Progenitor cell of endocrine pancreas (in vitro differentiated cells): ENCODE data around the gene IGSF11. TPM values are rescaled to one million over a fixed set of nuclear protein-coding genes. Genes with fewer than 3 reads are reported as not detected.

Experiments
- DNase-seq: peaks from one replicate; pipeline ENCODE4 v3.0.0; 2021; ENCODE audit warnings: low spot score; ENCODE audit not compliant: unreplicated experiment
- H3K27ac Mint-ChIP-seq: 2 replicates; pipeline ENCODE4 v1.8.0; 2021; ENCODE audit warnings: mild to moderate bottlenecking, moderate library complexity, mixed read lengths
- H3K27me3 Mint-ChIP-seq: 2 replicates; pipeline ENCODE4 v1.8.0; 2021; ENCODE audit warnings: mixed read lengths
- H3K36me3 Mint-ChIP-seq: 2 replicates; pipeline ENCODE4 v1.8.0; 2022; ENCODE audit warnings: mixed read lengths; ENCODE audit not compliant: insufficient read depth
- H3K4me1 Mint-ChIP-seq: 2 replicates; pipeline ENCODE4 v1.8.0; 2021; ENCODE audit warnings: low read depth, mixed read lengths
- H3K4me3 Mint-ChIP-seq: 2 replicates; pipeline ENCODE4 v1.8.0; 2021; ENCODE audit warnings: low read depth, mild to moderate bottlenecking, moderate library complexity, mixed read lengths
- H3K9me3 Mint-ChIP-seq: 2 replicates; pipeline ENCODE4 v1.8.0; 2021; ENCODE audit warnings: low read depth, mixed read lengths
- CTCF ChIP-seq: fragments of 200-600 bp; sonication (generic); IDR thresholded peaks from one replicate; pipeline ENCODE4 v1.5.0; 2021; ENCODE audit warnings: antibody characterized with exemption, mild to moderate bottlenecking; ENCODE audit not compliant: unreplicated experiment
- total RNA-seq: library from RNA; stranded (reverse); gene quantifications from 2 replicates; pipeline ENCODE4 v1.2.1, GENCODE V29; 2021

The IGSF11 gene
- total RNA-seq, 1 donor from 2014 or later, result 2.2 TPM

- DNase-seq, result no peak
- no peak overlapping the region for H3K4me3 Mint-ChIP-seq
- no peaks in the 10 kb centered on the region for H3K4me1 Mint-ChIP-seq
- TF ChIP-seq CTCF, result no peak
- no peaks in the 10 kb centered on the region for H3K27me3 Mint-ChIP-seq
- H3K36me3 Mint-ChIP-seq, result no peaks in the 10 kb centered on the region
- no peaks in the 10 kb centered on the region for H3K9me3 Mint-ChIP-seq
- H3K27ac Mint-ChIP-seq, result no peak overlapping the region
Measured at GRCh38 chr3:118974356-118975097, 60.1 kb downstream of the IGSF11 start.

GRCh38 chr3:118973050-118973449 lies 61.6 kb downstream of the IGSF11 start:
- Mint-ChIP-seq H3K36me3 (no peaks in the 10 kb centered on the region), H3K9me3 (no peaks in the 10 kb centered on the region), H3K27me3 (no peaks in the 10 kb centered on the region), H3K4me3 (no peak overlapping the region), H3K4me1 (no peaks in the 10 kb centered on the region), H3K27ac (no peak overlapping the region)
- DNase-seq, result no peak
- no peak for TF ChIP-seq CTCF

- Mint-ChIP-seq H3K4me3 (no peak overlapping the region), H3K27me3 (peaks cover 2% of the 10 kb centered on the region), H3K27ac (no peak overlapping the region), H3K9me3 (no peaks in the 10 kb centered on the region), H3K4me1 (no peaks in the 10 kb centered on the region), H3K36me3 (no peaks in the 10 kb centered on the region)
- TF ChIP-seq CTCF, result no peak
- no peak for DNase-seq
Measured at GRCh38 chr3:118970819-118971218, 63.8 kb downstream of the IGSF11 start.

GRCh38 chr3:118968640-118969039 lies 66.0 kb downstream of the IGSF11 start:
- TF ChIP-seq CTCF, result no peak
- no peak overlapping the region for H3K4me3 Mint-ChIP-seq
- DNase-seq, result no peak
- H3K4me1 Mint-ChIP-seq, result no peaks in the 10 kb centered on the region
- H3K36me3 Mint-ChIP-seq, result no peaks in the 10 kb centered on the region
- H3K9me3 Mint-ChIP-seq, result no peaks in the 10 kb centered on the region
- H3K27me3 Mint-ChIP-seq, result peaks cover 2% of the 10 kb centered on the region
- no peak overlapping the region for H3K27ac Mint-ChIP-seq

GRCh38 chr3:118968111-118968510 lies 66.5 kb downstream of the IGSF11 start:
- no peak overlapping the region for H3K4me3 Mint-ChIP-seq
- no peaks in the 10 kb centered on the region for H3K36me3 Mint-ChIP-seq
- no peak for TF ChIP-seq CTCF
- peaks cover 2% of the 10 kb centered on the region for H3K27me3 Mint-ChIP-seq
- H3K4me1 Mint-ChIP-seq, result no peaks in the 10 kb centered on the region
- no peaks in the 10 kb centered on the region for H3K9me3 Mint-ChIP-seq
- DNase-seq, result no peak
- no peak overlapping the region for H3K27ac Mint-ChIP-seq
